Brain microvascular endothelial cell (primary cell): ENCODE measurements around the gene PIH1D1.

Experiments
- DNase-seq: peaks from one replicate; pipeline ENCODE4 v3.0.0-alpha.2; 2020
- H3K27ac ChIP-seq: fragments of 250-450 bp; sonication (Bioruptor Pico); 2 replicates; pipeline ENCODE4 v1.5.1; 2020; ENCODE audit warnings: mild to moderate bottlenecking, moderate library complexity
- H3K27me3 ChIP-seq: fragments of 250-450 bp; sonication (Bioruptor Pico); replicated peaks from 2 replicates; pipeline ENCODE4 v1.5.1; 2020; ENCODE audit warnings: mild to moderate bottlenecking
- H3K36me3 ChIP-seq: fragments of 250-450 bp; sonication (Bioruptor Pico); replicated peaks from 2 replicates; pipeline ENCODE4 v1.5.1; 2020; ENCODE audit warnings: mild to moderate bottlenecking
- H3K4me3 ChIP-seq: 2 replicates; pipeline ENCODE4 v1.5.1; 2011; ENCODE audit warnings: low read depth, mild to moderate bottlenecking, control low read depth, low read length, moderate library complexity
- CTCF ChIP-seq: IDR thresholded peaks from 2 replicates; pipeline ENCODE4 v1.5.1; 2011; ENCODE audit warnings: low read depth, mild to moderate bottlenecking, moderate library complexity, low read length, control low read depth, inconsistent platforms; ENCODE audit errors: missing control alignments
- in situ Hi-C: cut with HindIII; loops from 2 replicates; pipeline ENCODE4 v1.10.0; 2017; ENCODE audit warnings: low sequenced_read_pairs, low pct_ligation_motif_present

The PIH1D1 gene

GRCh38 chr19:49431330-49431749, 20.3 kb downstream of the PIH1D1 start:
- Histone ChIP-seq H3K27ac (no peak overlapping the region), H3K27me3 (peaks cover 81% of the 10 kb centered on the region), H3K4me3 (no peak overlapping the region), H3K36me3 (no peaks in the 10 kb centered on the region)
- TF ChIP-seq CTCF: no peak
- DNase-seq: no peak
- in situ Hi-C loops: no loop called here

- TF ChIP-seq CTCF: peak; percentile 50
- DNase-seq: no peak
- Histone ChIP-seq H3K27me3 (peaks cover 81% of the 10 kb centered on the region), H3K27ac (no peak overlapping the region), H3K4me3 (no peak overlapping the region), H3K36me3 (no peaks in the 10 kb centered on the region)
- in situ Hi-C loops: no loop called here
These were observed 20.8 kb downstream of the PIH1D1 start for GRCh38 chr19:49430678-49431329.

- no peak overlapping the region for H3K27ac ChIP-seq
- no peaks in the 10 kb centered on the region for H3K36me3 ChIP-seq
- in situ Hi-C loops: no loop called here
- H3K27me3 ChIP-seq: peaks cover 83% of the 10 kb centered on the region
- TF ChIP-seq CTCF: no peak
- no peak for DNase-seq
- no peak overlapping the region for H3K4me3 ChIP-seq
These were observed 21.4 kb downstream of the PIH1D1 start for GRCh38 chr19:49430172-49430677.

GRCh38 chr19:49428547-49429451, 22.8 kb downstream of the PIH1D1 start:
- peaks cover 91% of the 10 kb centered on the region for H3K27me3 ChIP-seq
- H3K4me3 ChIP-seq: no peak overlapping the region
- TF ChIP-seq CTCF: no peak
- in situ Hi-C loops: no loop called here
- no peak overlapping the region for H3K27ac ChIP-seq
- DNase-seq: no peak
- no peaks in the 10 kb centered on the region for H3K36me3 ChIP-seq

- no peak for DNase-seq
- no peak for TF ChIP-seq CTCF
- H3K36me3 ChIP-seq: no peaks in the 10 kb centered on the region
- H3K4me3 ChIP-seq: no peak overlapping the region
- in situ Hi-C loops: no loop called here
- peaks cover 91% of the 10 kb centered on the region for H3K27me3 ChIP-seq
- no peak overlapping the region for H3K27ac ChIP-seq
These were observed 23.6 kb downstream of the PIH1D1 start for GRCh38 chr19:49427855-49428546.
